ENCODE data around the gene AKR1C1.
"Not testable (repeated sequence)": the region's sequence is repeated elsewhere in the genome, so short reads cannot be mapped to it uniquely, and the experiment has no call there.

Gene AKR1C1

GRCh38 chr10:4962876-4963814, at the start of gene AKR1C1:
Gene AKR1C1, plus strand, starts transcription at chr10:4963415. Its CDS starts 30 bp downstream, at chr10:4963445.
- not testable (repeated sequence) for DNase-seq

- DNase-seq = no peak
Measured at GRCh38 chr10:4914213-4914850, 48.9 kb upstream of the AKR1C1 start.

- no peak for DNase-seq
Measured at GRCh38 chr10:4916086-4916716, 47.0 kb upstream of the AKR1C1 start.

GRCh38 chr10:4918236-4918635, 45.0 kb upstream of the AKR1C1 start:
- DNase-seq = no peak

- not testable (repeated sequence) for DNase-seq
Measured at GRCh38 chr10:4924482-4924881, 38.7 kb upstream of the AKR1C1 start.

- no peak for DNase-seq
Measured at GRCh38 chr10:4926400-4926799, 36.8 kb upstream of the AKR1C1 start.

GRCh38 chr10:4931587-4931986, 31.6 kb upstream of the AKR1C1 start:
- no peak for DNase-seq

GRCh38 chr10:4934391-4934987, 28.7 kb upstream of the AKR1C1 start:
- no peak for DNase-seq

- no peak for DNase-seq
Measured at GRCh38 chr10:4937346-4937745, 25.9 kb upstream of the AKR1C1 start.

GRCh38 chr10:4939224-4940072, 23.8 kb upstream of the AKR1C1 start:
- no peak for DNase-seq

- DNase-seq = not testable (repeated sequence)
Measured at GRCh38 chr10:4940073-4940428, 23.2 kb upstream of the AKR1C1 start.

- not testable (repeated sequence) for DNase-seq
Measured at GRCh38 chr10:4940909-4941308, 22.3 kb upstream of the AKR1C1 start.

GRCh38 chr10:4941540-4942330, 21.5 kb upstream of the AKR1C1 start:
- DNase-seq = no peak

GRCh38 chr10:4942931-4943330, 20.3 kb upstream of the AKR1C1 start:
- not testable (repeated sequence) for DNase-seq

- DNase-seq = not testable (repeated sequence)
Measured at GRCh38 chr10:4943416-4943815, 19.8 kb upstream of the AKR1C1 start.

- no peak for DNase-seq
Measured at GRCh38 chr10:4943821-4944220, 19.4 kb upstream of the AKR1C1 start.

- no peak for DNase-seq
Measured at GRCh38 chr10:4944841-4945240, 18.4 kb upstream of the AKR1C1 start.

GRCh38 chr10:4945766-4946717, 17.2 kb upstream of the AKR1C1 start:
- DNase-seq = no peak

- DNase-seq = no peak
Measured at GRCh38 chr10:4947039-4947634, 16.1 kb upstream of the AKR1C1 start.
